OCI-LY1 (cell line): ENCODE measurements around the gene ATP8B3.

Experiments used
- H2AFZ ChIP-seq: fragments of 200-600 bp; sonication (generic), shearing (Covaris generic); 2 replicates; pipeline ENCODE4 v1.6.0; 2014; ENCODE audit warnings: antibody characterized with exemption, mild to moderate bottlenecking, low read length
- H3F3A ChIP-seq: fragments of 200-600 bp; sonication (generic), shearing (Covaris generic); 2 replicates; pipeline ENCODE4 v1.6.0; 2014; ENCODE audit warnings: mild to moderate bottlenecking, antibody characterized with exemption, low read length, moderate library complexity; ENCODE audit not compliant: insufficient read depth
- H3K27ac ChIP-seq: fragments of 200-600 bp; sonication (generic); 2 replicates; pipeline ENCODE4 v1.5.1; 2014; ENCODE audit warnings: low read length, mixed run types, mild to moderate bottlenecking, low read depth; ENCODE audit not compliant: poor library complexity, severe bottlenecking
- H3K27me3 ChIP-seq: fragments of 200-600 bp; sonication (generic); 2 replicates; pipeline ENCODE4 v1.6.0; 2014; ENCODE audit warnings: antibody characterized with exemption, mild to moderate bottlenecking, low read length, moderate library complexity; ENCODE audit not compliant: insufficient read depth
- H3K36me3 ChIP-seq: fragments of 200-600 bp; sonication (generic); 2 replicates; pipeline ENCODE4 v1.6.1; 2014; ENCODE audit warnings: mild to moderate bottlenecking, antibody characterized with exemption, low read length, moderate library complexity, mixed read lengths; ENCODE audit not compliant: insufficient read depth
- H3K4me1 ChIP-seq: fragments of 200-600 bp; sonication (generic); 2 replicates; pipeline ENCODE4 v1.5.1; 2014; ENCODE audit warnings: mild to moderate bottlenecking, low read length, moderate library complexity; ENCODE audit not compliant: insufficient read depth, severe bottlenecking
- H3K4me2 ChIP-seq: fragments of 200-600 bp; sonication (generic), shearing (Covaris generic); 2 replicates; pipeline ENCODE4 v1.6.1; 2014; ENCODE audit warnings: low read length
- H3K4me3 ChIP-seq: fragments of 200-600 bp; sonication (generic); 2 replicates; pipeline ENCODE4 v1.5.1; 2014; ENCODE audit warnings: low read length, low read depth, mild to moderate bottlenecking, mixed read lengths; ENCODE audit not compliant: poor library complexity, severe bottlenecking
- H3K79me2 ChIP-seq: fragments of 200-600 bp; shearing (Covaris generic); 2 replicates; pipeline ENCODE4 v1.6.1; 2016; ENCODE audit warnings: mixed run types, low read length, mixed read lengths; ENCODE audit not compliant: insufficient read depth
- H3K9ac ChIP-seq: fragments of 200-600 bp; sonication (generic), shearing (Covaris generic); 2 replicates; pipeline ENCODE4 v1.6.1; 2014; ENCODE audit warnings: mild to moderate bottlenecking, low read length, mixed read lengths
- H3K9me2 ChIP-seq: fragments of 200-600 bp; sonication (generic), shearing (Covaris generic); 2 replicates; pipeline ENCODE4 v1.6.1; 2014; ENCODE audit warnings: low read depth, mild to moderate bottlenecking, low read length, mixed read lengths
- H3K9me3 ChIP-seq: fragments of 200-600 bp; shearing (Covaris generic); 2 replicates; pipeline ENCODE4 v1.6.1; 2014; ENCODE audit warnings: low read length, mixed read lengths
- H4K20me1 ChIP-seq: fragments of 200-600 bp; sonication (generic), shearing (Covaris generic); 2 replicates; pipeline ENCODE4 v1.6.0; 2016; ENCODE audit warnings: mild to moderate bottlenecking, low read length; ENCODE audit not compliant: insufficient read depth
- EZH2 ChIP-seq: fragments of 200-600 bp; sonication (generic), shearing (Covaris generic); IDR thresholded peaks from 2 replicates; pipeline ENCODE4 v1.8.0; 2017; ENCODE audit warnings: borderline replicate concordance, mixed run types, mild to moderate bottlenecking, antibody characterized with exemption, low read length, moderate library complexity, mixed read lengths
- TF ChIP-seq, protein P1 (sequence below): fragments of 200-600 bp; sonication (generic), shearing (Covaris generic); IDR thresholded peaks from 2 replicates; pipeline ENCODE4 v1.5.1; 2017; ENCODE audit warnings: mild to moderate bottlenecking, antibody characterized with exemption, low read length, moderate library complexity, mixed read lengths

The ATP8B3 gene

GRCh38 chr19:1742989-1743696 lies 68.9 kb downstream of the ATP8B3 start:
- Histone ChIP-seq H3K36me3 (no peaks in the 10 kb centered on the region), H3K4me2 (no peak overlapping the region), H3K4me3 (no peak overlapping the region), H3F3A (no peaks in the 10 kb centered on the region), H2AFZ (no peak overlapping the region), H3K9me2 (no peaks in the 10 kb centered on the region), H3K4me1 (no peaks in the 10 kb centered on the region), H3K27me3 (0 out of 2 replicates have a peak, but pooled peaks cover 9% of the 10 kb centered on the region), H3K9me3 (no peaks in the 10 kb centered on the region), H4K20me1 (no peaks in the 10 kb centered on the region), H3K27ac (no peak overlapping the region), H3K9ac (no peak overlapping the region), H3K79me2 (no peaks in the 10 kb centered on the region)
- TF ChIP-seq, protein P1, sequence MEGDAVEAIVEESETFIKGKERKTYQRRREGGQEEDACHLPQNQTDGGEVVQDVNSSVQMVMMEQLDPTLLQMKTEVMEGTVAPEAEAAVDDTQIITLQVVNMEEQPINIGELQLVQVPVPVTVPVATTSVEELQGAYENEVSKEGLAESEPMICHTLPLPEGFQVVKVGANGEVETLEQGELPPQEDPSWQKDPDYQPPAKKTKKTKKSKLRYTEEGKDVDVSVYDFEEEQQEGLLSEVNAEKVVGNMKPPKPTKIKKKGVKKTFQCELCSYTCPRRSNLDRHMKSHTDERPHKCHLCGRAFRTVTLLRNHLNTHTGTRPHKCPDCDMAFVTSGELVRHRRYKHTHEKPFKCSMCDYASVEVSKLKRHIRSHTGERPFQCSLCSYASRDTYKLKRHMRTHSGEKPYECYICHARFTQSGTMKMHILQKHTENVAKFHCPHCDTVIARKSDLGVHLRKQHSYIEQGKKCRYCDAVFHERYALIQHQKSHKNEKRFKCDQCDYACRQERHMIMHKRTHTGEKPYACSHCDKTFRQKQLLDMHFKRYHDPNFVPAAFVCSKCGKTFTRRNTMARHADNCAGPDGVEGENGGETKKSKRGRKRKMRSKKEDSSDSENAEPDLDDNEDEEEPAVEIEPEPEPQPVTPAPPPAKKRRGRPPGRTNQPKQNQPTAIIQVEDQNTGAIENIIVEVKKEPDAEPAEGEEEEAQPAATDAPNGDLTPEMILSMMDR: no peak
- no peak for TF ChIP-seq EZH2

DNA sequence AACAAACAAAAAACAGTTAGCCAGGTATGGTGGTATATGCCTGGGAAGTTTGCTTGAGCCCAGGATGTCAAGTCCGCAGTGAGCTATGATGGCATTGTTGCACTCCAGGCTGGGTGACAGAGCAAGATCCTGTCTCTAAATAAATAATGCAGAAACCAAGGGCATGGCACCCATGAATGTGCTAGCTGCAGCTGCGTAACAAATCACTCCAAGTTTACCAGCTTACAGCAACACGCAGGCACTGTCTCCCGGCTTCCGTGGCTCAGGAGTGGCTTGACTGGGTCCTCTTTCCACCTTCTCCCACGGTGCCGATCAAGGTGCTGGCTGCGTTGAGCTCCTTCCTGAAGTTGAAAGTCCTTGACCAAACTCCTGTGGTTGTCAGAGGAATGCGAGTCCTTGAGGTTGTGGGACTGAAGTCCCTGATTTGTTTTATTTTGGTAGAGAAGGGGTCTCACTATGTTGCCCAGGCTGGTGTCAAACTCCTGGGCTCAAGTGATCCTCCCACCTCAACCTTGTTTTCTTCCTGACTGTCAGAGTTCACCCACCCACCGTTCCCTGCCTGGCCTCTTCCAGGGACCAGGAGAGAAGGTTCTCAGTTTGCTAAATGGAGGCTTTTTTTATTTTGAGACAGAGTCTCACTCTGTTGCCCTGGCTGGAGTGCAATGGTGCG lies 72.0 kb downstream of the ATP8B3 start:
- Histone ChIP-seq H3K4me1 (no peaks in the 10 kb centered on the region), H3K4me3 (no peak overlapping the region), H3K27ac (no peak overlapping the region), H3F3A (no peaks in the 10 kb centered on the region), H3K27me3 (0 out of 2 replicates have a peak, but pooled peaks cover 20% of the 10 kb centered on the region), H4K20me1 (no peaks in the 10 kb centered on the region), H3K36me3 (no peaks in the 10 kb centered on the region), H3K9ac (no peak overlapping the region), H3K4me2 (no peak overlapping the region), H3K9me2 (no peaks in the 10 kb centered on the region), H3K79me2 (no peaks in the 10 kb centered on the region), H2AFZ (no peak overlapping the region), H3K9me3 (no peaks in the 10 kb centered on the region)
- TF ChIP-seq, protein P1: no peak
- no peak for TF ChIP-seq EZH2

DNA sequence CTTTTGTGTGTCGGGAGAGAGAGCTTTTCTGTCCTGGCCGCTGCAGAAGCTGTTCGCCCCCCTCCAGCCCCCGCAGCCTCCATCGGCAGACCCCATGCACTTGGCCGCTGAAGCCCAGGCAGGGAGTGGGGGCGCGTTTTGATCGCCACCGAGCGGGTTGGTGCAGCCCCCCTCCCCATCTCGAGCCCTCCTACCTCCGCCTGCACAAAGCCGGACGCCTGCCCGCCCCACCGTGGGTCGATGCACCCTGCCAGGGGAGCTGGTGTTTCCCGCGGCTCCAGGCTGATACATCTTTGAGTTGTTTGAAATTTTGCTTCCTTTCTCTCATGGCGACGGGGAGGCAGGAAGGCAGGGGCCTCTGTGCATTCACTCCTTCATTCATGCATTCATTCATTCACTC lies 75.1 kb downstream of the ATP8B3 start:
- Histone ChIP-seq H3K4me1 (no peaks in the 10 kb centered on the region), H3K9me3 (no peaks in the 10 kb centered on the region), H3K36me3 (no peaks in the 10 kb centered on the region), H3K4me3 (no peak overlapping the region), H3K4me2 (no peak overlapping the region), H3K27ac (no peak overlapping the region), H2AFZ (no peak overlapping the region), H3F3A (no peaks in the 10 kb centered on the region), H4K20me1 (no peaks in the 10 kb centered on the region), H3K79me2 (no peaks in the 10 kb centered on the region), H3K9me2 (no peaks in the 10 kb centered on the region), H3K27me3 (peaks cover 23% of the 10 kb centered on the region; the same call in 1 of the 2 replicates), H3K9ac (no peak overlapping the region)
- no peak for TF ChIP-seq EZH2
- TF ChIP-seq, protein P1: no peak
